IPS-20b (cell line): ENCODE data around the gene LRRC3.

Experiments used
- H3K27ac ChIP-seq: one replicate; pipeline ENCODE4 v1.5.1; 2013; ENCODE audit warnings: low read length
- H3K27me3 ChIP-seq: 2 replicates; pipeline ENCODE4 v1.6.1; 2013; ENCODE audit warnings: mild to moderate bottlenecking, low read length, inconsistent platforms; ENCODE audit not compliant: insufficient read depth
- H3K36me3 ChIP-seq: 2 replicates; pipeline ENCODE4 v1.6.1; 2013; ENCODE audit warnings: low read depth, mild to moderate bottlenecking, inconsistent platforms, low read length, moderate library complexity; ENCODE audit not compliant: insufficient read depth
- H3K4me1 ChIP-seq: 2 replicates; pipeline ENCODE4 v1.6.1; 2013; ENCODE audit warnings: mild to moderate bottlenecking, control low read depth, inconsistent platforms, low read length, moderate library complexity; ENCODE audit not compliant: insufficient read depth
- H3K4me3 ChIP-seq: 2 replicates; pipeline ENCODE4 v1.5.1; 2013; ENCODE audit warnings: mild to moderate bottlenecking, low read length, inconsistent platforms
- H3K9ac ChIP-seq: 2 replicates; pipeline ENCODE4 v1.6.1; 2013; ENCODE audit warnings: low read depth, mild to moderate bottlenecking, inconsistent platforms, low read length, moderate library complexity
- H3K9me3 ChIP-seq: 2 replicates; pipeline ENCODE4 v1.6.1; 2013; ENCODE audit warnings: mild to moderate bottlenecking, low read depth, low read length, inconsistent platforms; ENCODE audit not compliant: insufficient read depth

Gene LRRC3

GRCh38 chr21:44456915-44457736, 1.8 kb downstream of the LRRC3 start:
- Histone ChIP-seq H3K27ac (no peak overlapping the region), H3K4me3 (no peak overlapping the region), H3K36me3 (no peaks in the 10 kb centered on the region), H3K27me3 (peaks cover 15% of the 10 kb centered on the region), H3K9me3 (no peaks in the 10 kb centered on the region), H3K4me1 (no peaks in the 10 kb centered on the region), H3K9ac (no peak overlapping the region)

DNA sequence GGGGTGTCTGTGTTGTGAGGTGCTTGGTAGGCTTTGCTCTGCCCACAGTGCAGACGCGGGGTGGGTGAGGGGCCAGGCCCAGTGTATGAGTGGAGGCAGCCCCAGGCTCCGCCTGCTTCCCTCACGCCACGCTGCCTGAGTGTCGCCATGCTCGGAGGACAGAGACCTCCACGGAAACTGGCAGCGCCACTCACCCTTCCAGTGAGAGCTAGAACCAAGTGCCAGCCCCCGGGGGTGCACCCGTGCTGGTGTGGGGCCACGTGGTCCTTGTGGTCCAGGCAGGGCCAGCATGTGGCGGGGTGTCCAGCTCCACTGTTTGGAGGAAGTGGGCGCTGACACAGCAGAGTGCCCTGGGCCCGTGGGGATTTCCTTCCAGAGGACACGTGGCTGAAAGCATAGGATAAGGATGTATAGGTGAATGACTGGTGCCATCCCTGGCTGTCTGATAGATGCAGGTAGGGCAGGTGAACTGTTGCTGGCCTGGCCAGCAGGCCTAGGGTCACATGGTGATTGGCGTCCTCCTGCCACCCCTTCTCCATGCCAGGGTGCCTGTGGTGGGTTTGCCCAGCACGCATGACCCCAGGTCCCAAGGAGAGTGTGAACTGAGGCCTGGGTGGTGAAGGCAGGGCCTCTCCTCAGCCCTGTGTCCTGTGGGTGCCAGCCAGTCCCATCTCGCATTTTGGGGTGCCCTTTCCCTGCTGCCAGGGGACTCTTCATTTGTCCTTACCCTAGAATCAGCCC, 3.8 kb downstream of the LRRC3 start:
- Histone ChIP-seq H3K9me3 (no peaks in the 10 kb centered on the region), H3K27ac (no peak overlapping the region), H3K4me1 (no peaks in the 10 kb centered on the region), H3K36me3 (no peaks in the 10 kb centered on the region), H3K4me3 (no peak overlapping the region), H3K9ac (no peak overlapping the region), H3K27me3 (peaks cover 10% of the 10 kb centered on the region)

DNA sequence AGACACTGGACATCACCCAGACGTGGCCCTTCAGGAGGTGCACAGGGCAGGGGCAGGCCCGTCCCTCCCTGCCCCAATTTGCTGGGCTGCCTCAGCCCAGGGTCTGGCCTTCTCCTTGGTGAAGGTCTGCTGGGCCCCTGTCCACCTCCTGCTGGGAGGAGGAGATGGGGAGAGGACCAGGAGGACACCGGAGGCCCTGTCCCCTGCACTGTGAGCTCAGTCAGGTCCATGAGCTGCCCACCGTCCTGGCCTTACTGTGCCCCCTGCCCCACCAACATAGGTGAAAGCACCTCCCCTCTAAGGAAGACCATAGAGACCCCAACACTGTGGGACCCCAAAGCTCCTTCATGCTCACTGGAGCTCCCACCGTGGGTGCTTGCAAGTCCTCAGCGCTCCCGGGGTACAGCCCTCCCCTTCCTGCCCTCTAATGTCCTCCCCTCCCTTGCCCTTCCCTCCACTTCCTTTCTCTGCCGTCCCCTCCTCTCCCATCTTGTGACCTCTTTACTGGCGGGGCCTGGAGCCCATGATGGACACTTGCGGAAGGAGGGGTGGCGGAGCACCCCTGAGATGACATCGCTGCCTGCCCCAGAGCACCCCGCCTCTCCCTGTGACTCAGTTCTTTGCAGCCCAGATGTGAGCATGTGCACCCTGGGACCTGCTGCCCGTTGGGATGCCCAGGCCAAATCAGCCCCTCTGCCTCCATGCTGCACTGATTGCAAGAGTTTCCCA, 4.6 kb downstream of the LRRC3 start:
- no peaks in the 10 kb centered on the region for H3K4me1 ChIP-seq
- no peak overlapping the region for H3K4me3 ChIP-seq
- H3K9ac ChIP-seq = no peak overlapping the region
- no peaks in the 10 kb centered on the region for H3K9me3 ChIP-seq
- peaks cover 7% of the 10 kb centered on the region for H3K27me3 ChIP-seq
- no peak overlapping the region for H3K27ac ChIP-seq
- H3K36me3 ChIP-seq = no peaks in the 10 kb centered on the region

DNA sequence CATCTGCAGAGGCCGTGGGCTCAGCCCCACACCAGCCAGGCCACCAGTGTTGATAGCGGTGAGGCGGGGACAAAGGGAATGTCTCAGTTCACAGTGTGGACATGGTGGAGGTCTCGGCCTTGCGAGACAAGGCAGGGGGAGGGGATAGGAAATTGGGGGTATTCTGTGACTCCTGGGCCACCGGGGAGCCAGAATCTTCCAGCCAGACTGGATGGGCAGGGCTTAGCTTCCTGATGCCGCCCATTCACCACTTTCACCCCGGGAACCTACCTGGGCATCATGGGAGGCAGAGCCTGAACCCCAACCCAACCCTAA, 5.1 kb downstream of the LRRC3 start:
- Histone ChIP-seq H3K9me3 (no peaks in the 10 kb centered on the region), H3K4me1 (no peaks in the 10 kb centered on the region), H3K27me3 (peaks cover 7% of the 10 kb centered on the region), H3K27ac (no peak overlapping the region), H3K9ac (no peak overlapping the region), H3K36me3 (no peaks in the 10 kb centered on the region), H3K4me3 (no peak overlapping the region)

GRCh38 chr21:44461005-44461404, 5.7 kb downstream of the LRRC3 start:
- Histone ChIP-seq H3K27me3 (peaks cover 6% of the 10 kb centered on the region), H3K36me3 (no peaks in the 10 kb centered on the region), H3K9ac (no peak overlapping the region), H3K4me1 (no peaks in the 10 kb centered on the region), H3K27ac (no peak overlapping the region), H3K4me3 (no peak overlapping the region), H3K9me3 (no peaks in the 10 kb centered on the region)

DNA sequence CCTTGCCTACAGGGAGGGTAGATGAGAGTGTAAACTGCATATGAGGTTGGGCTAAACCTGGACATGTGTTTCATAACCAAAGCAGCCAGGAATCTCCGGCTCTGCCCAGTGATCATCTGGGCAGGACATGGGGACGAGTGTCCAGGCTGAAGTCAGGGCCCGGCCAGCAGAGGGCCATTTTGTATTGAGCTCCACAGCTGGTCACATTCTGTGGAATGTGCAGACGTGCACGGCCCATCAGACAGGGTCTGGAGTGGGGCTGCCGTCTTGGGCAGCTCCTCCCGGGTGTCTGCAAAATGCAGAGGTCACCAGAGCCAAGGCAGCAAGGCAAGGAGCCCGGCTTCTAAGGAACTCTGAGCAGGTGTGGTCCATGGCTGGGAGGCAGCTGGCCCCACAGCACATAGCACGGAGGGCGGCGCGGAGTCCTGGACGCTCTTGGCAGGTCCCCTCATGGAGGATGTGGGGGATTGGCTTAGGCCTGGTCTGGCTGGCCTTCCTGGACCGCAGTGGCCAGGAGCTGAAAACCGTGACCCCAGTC, 6.2 kb downstream of the LRRC3 start:
- no peaks in the 10 kb centered on the region for H3K9me3 ChIP-seq
- no peaks in the 10 kb centered on the region for H3K36me3 ChIP-seq
- H3K4me1 ChIP-seq = no peaks in the 10 kb centered on the region
- no peak overlapping the region for H3K4me3 ChIP-seq
- peaks cover under 1% of the 10 kb centered on the region; the same call in 1 of the 2 replicates for H3K27me3 ChIP-seq
- no peak overlapping the region for H3K27ac ChIP-seq
- no peak overlapping the region for H3K9ac ChIP-seq

- Histone ChIP-seq H3K27ac (no peak overlapping the region), H3K4me1 (no peaks in the 10 kb centered on the region), H3K36me3 (no peaks in the 10 kb centered on the region), H3K4me3 (no peak overlapping the region), H3K9me3 (no peaks in the 10 kb centered on the region), H3K9ac (no peak overlapping the region), H3K27me3 (no peaks in the 10 kb centered on the region)
Observed at GRCh38 chr21:44462086-44462833, 7.0 kb downstream of the LRRC3 start.

GRCh38 chr21:44462834-44463200, 7.5 kb downstream of the LRRC3 start:
- Histone ChIP-seq H3K9ac (no peak overlapping the region), H3K4me1 (no peaks in the 10 kb centered on the region), H3K9me3 (no peaks in the 10 kb centered on the region), H3K27me3 (no peaks in the 10 kb centered on the region), H3K27ac (no peak overlapping the region), H3K4me3 (no peak overlapping the region), H3K36me3 (no peaks in the 10 kb centered on the region)

DNA sequence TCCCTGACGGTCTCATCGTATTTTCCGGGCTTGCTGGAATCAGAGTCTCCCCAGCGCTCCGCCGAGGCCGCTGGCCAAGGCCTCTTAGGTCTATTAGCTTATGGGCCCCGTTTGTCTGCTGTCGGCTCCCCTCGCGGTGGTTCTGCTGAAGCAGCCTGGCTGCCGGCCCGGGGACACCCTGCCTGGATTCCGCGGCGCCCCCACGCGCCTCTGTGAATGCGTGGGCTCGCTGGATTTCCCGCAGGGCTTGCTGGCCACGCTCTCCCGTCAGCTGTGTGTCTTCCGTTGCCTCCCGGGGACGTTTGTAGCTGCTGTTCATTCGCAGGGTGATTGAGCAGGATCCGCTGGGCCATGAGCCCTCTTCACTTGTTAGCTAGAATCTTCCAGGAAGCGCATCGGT, 8.4 kb downstream of the LRRC3 start:
- Histone ChIP-seq H3K4me3 (no peak overlapping the region), H3K27me3 (no peaks in the 10 kb centered on the region), H3K36me3 (no peaks in the 10 kb centered on the region), H3K27ac (no peak overlapping the region), H3K9ac (no peak overlapping the region), H3K9me3 (no peaks in the 10 kb centered on the region), H3K4me1 (no peaks in the 10 kb centered on the region)

GRCh38 chr21:44464351-44464750, 9.0 kb downstream of the LRRC3 start:
- no peak overlapping the region for H3K4me3 ChIP-seq
- H3K4me1 ChIP-seq = no peaks in the 10 kb centered on the region
- no peaks in the 10 kb centered on the region for H3K36me3 ChIP-seq
- no peaks in the 10 kb centered on the region for H3K9me3 ChIP-seq
- no peak overlapping the region for H3K27ac ChIP-seq
- H3K27me3 ChIP-seq = no peaks in the 10 kb centered on the region
- H3K9ac ChIP-seq = no peak overlapping the region

- no peaks in the 10 kb centered on the region for H3K4me1 ChIP-seq
- H3K36me3 ChIP-seq = no peaks in the 10 kb centered on the region
- no peak overlapping the region for H3K27ac ChIP-seq
- no peak overlapping the region for H3K4me3 ChIP-seq
- H3K9me3 ChIP-seq = no peaks in the 10 kb centered on the region
- H3K9ac ChIP-seq = no peak overlapping the region
- H3K27me3 ChIP-seq = no peaks in the 10 kb centered on the region
Observed at GRCh38 chr21:44466351-44466954, 11.1 kb downstream of the LRRC3 start.
